Hematopoietic multipotent progenitor cell (in vitro differentiated cells): ENCODE data around the gene PROM2. TPM values are rescaled to one million over a fixed set of nuclear protein-coding genes. Genes with fewer than 3 reads are reported as not detected.
A peak's percentile ranks its signal among the peaks of the same experiment; 100 is the strongest.
"Not testable (repeated sequence)": the region's sequence is repeated elsewhere in the genome, so short reads cannot be mapped to it uniquely, and the experiment has no call there.

ENCODE experiments used
- DNase-seq, 3 donors: peaks; one replicate each; pipeline ENCODE4 v3.0.0-alpha.2; 2011 to 2015; ENCODE audit warnings: low read depth in 2 of 3, low spot score in 2 of 3
- total RNA-seq: library from RNA; depleted of rRNA; stranded (reverse); fragments of >200 nt; gene quantifications from one replicate; pipeline ENCODE4 v1.2.3, GENCODE V29; 2012

PROM2 gene
- total RNA-seq, 1 donor = 0.54 TPM

DNA sequence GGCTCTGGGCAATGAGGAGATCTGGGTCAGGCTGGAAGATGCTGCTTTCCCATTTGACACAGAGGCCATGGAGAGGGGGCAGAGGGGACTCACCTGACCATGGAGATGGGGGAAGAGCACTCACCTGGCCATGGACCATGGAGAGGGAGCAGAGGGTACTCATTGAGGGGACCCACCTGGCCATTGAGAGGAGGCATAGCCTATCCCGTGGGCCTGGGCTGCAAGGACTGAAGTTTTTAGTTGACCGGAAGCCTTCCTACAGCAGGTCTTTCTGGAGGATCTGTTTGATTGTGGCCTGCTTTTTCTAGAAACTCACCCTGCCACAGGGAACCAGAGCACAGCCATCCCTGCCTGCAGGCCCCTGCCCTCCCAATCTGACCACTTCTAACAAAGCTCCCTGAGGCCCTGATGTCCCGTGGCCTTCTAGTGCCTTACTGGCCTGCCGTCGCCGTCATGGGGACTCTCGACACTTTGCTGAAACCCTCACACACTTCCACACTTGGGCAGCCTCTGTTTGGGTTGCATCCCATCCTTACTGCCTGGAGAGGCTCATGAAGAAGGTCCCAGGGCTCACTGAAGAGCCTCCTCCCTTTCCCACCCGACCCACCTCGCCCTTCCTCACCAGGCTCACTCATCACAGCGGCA lies 5.1 kb upstream of the PROM2 start:
- no peak for DNase-seq

DNA sequence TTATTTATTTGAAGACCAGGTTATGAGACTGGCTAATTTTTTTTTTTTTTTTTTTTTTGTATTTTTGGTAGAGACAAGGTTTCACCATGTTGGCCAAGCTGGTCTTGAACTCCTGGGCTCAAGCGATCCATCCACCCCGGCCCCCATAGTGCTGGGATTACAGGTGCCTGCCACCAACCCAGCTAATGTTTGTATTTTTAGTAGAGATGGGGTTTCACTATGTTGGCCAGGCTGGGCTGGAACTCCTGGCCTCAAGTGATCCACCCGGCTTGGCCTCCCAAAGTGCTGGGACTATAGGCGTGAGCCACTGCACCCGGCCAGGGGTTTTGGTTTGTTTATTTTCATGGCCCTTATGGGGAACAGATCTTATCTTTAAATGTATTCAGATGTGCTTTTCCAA lies 4.5 kb upstream of the PROM2 start:
- not testable (repeated sequence) for DNase-seq

DNA sequence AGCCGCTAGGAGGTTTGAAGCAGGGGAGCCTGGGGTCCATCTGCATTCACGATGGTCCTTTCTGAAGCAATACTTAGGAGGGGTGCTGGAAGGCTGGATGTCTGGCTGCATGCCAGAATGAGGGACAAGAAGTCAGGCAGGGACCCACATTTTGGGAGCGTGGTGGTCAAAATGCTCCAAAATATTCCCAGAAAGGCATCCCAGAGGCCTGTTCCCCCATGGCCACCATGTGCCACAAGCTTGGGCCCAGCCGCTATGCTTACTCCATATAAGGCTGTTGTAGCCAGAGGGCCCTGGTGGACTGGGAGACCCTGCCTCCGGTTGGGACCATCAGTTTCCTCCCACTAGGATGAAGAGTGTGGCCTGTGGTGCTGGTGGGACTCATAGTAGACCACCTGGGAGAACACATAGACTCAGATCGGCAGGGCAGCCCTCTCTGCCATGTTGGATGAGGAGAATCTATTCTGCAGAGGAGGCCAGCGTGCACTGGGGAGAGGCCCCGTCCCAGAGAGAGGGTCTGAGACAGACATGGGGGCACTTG lies 3.6 kb upstream of the PROM2 start:
- no peak for DNase-seq

DNA sequence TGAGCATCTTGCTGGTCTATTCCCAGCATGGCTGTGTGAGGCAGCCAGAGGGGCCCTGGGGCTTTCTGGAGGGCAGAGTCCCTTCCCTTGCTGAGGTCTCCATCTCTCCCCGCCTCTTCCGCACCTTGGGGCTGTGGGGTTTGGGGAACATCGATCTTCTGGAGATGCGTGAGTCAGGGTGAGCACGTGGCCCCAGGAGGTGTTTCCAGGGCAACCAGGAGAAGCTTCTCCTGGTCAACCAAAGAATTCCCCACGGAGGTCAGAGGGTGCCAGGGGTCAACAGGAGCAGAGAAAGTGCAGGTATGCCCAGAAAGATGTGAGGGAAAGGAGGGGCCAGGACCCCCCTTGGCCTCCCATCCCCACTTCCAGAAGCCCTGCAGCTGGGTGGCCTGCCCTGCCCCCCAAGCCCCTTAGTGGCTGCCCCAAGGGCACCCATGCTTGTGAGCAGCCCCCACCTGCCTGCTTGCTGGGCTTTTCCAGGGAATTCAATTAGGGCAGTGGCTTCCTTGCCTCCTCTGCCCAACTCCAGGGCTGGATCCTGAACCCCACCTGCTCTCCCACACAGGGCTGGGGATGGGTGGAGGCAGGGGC lies 2.8 kb upstream of the PROM2 start:
- no peak for DNase-seq

DNA sequence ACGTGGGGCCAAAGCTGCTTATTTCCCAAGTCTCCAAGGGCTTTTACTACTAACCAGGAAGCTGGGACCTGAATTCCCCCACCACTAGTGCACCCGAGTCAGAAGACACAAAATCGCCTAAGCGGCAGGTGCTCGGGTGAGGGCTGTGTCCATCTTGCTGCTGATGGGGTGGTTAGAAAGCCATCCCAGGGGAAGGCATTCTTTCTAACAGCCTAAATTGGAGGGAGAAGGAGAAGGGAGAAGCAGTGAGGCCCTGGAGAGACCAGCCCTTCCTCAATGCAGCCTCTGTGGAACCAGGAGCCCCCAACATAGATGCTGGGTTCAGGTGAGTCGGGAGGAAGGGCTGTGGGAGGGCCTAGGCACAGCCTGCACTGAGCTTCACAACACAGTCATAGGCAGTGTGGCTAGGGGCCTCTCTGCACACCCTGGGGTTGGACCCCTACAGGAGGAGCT lies 1.9 kb upstream of the PROM2 start:
- no peak for DNase-seq

DNA sequence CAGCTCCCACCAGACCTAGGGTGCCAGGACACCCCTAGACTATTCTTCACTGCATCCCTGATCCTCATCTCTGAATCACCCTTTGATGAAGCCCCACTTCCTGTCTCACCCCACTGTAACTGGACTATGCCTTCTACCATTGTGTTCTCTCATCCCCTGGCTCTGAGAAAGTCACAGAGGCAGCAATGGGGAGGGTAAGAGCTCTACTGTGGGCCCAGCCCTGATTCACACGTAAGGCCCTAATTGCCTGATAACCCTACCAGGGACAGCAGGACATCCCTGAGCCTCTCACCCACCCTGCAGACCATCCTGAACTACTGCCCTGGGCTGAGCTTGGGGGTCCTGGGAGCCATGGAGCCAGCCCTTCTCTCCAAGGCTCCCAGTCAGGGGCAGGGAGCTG lies 1.5 kb upstream of the PROM2 start:
- no peak for DNase-seq

DNA sequence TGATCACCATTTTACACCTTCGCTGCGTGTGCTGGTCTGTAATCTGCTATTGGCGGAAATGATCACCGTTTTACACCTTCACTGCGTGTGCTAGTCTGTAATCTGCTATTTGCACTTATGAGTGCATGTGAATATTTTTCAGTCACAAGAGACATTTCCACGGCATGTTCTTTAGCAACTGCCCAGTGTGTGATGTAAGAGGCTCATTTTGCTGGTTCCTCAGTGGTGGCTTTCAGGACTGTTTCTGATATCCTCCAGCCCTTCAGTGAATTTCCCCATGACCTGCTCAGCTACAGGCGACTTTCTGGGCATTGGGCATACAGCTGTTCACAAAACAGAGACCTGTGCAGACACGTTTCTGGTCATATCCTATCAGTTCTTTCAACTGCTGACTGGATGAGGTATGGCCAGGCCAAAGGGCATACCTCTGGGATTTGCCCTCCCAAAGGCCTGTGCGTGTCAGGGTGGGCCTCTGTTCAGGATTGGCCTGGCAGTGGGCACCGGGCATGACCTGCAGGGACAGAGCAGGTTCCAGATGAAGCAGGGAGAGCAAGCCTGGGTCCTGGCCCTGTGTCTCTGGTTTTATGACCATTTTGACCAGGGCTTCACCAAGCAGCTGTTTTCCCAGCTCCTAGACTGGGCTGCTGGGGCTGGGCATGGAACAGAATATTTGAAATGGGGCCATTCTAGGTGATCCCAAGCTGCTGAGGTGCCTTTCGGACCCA lies 521 bp upstream of the PROM2 start:
- no peak for DNase-seq

DNA sequence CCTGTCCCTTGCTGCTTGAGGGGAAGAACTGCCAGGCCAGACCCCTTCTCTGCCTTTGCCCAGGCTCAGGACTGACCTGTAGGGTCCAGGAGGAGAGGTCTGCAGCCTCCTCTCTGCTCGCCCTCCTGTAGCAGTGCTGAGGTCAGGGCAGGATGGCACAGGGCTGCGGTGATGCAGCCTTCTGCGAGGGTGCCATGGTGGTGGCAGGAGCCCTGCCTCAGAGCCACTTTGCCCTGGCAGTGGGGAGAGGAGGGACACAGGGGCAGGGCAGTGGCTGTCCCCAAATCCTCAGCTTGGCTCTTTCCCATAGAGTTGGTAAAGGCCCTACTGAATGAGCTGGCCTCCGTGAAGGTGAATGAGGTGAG lies 884 bp downstream of the PROM2 start:
- no peak for DNase-seq

DNA sequence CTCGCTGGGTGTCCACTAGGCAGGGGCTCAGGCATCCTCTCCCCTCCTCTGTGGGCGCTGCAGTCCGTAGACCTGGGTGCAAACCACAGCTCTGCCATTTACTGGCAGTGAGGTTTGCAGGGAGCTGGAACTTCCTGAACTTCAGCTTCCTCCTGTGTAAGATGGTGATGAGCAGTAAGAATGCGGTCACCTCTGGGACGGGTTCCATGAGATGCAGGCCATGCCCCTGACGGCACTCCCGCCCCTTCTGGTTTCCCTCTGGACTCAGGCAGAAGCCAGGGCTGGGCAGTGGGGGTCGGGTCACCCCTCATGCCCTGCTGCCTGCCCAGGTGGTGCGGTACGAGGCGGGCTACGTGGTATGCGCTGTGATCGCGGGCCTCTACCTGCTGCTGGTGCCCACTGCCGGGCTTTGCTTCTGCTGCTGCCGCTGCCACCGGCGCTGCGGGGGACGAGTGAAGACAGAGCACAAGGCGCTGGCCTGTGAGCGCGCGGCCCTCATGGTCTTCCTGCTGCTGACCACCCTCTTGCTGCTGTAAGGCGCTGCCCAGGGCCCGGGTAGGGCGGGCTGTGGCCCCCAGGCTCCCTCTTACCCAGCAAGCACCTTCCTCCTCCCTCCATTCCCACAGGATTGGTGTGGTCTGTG lies 1.5 kb downstream of the PROM2 start:
- DNase-seq = peak in 1 of 3 donors; percentile 4

DNA sequence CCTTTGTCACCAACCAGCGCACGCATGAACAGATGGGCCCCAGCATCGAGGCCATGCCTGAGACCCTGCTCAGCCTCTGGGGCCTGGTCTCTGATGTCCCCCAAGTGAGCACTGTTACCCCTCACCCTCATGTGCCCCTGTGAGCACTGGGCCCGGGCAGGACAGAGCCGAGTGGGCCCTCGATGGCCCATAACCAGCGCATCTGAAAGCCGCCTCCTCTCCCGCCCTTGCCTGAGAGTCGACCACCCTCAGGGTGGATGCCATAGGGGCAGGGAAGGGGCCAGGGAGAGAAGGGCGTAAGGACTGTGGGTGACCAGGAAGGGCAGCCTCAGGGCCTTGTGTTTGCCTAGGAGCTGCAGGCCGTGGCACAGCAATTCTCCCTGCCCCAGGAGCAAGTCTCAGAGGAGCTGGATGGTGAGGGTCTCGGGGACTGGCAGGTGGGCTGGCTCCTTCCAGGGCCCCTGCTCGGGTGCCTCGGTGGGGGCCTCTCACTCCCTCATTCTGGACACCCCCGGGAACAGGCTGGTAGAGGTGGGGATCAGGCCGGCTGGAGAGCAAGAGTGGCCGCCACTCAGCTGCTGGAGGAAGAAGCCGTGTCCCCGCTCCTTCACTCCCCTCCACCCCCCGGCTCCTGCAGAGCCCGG lies 2.1 kb downstream of the PROM2 start:
- DNase-seq = no peak

DNA sequence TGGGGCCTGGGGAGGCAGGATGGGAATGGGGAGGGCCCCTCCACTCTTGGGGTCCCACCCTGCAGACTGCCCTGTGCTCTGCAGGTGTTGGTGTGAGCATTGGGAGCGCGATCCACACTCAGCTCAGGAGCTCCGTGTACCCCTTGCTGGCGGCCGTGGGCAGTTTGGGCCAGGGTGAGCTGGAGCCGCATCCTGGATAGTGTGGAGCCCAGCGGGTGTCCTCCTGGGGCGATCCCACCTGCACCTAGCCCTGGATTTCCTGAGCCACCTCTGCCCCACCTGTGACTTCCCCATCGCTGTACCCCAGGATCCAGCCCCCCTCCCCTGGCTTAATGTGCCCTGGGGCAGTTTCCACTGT lies 2.6 kb downstream of the PROM2 start:
- no peak for DNase-seq

DNA sequence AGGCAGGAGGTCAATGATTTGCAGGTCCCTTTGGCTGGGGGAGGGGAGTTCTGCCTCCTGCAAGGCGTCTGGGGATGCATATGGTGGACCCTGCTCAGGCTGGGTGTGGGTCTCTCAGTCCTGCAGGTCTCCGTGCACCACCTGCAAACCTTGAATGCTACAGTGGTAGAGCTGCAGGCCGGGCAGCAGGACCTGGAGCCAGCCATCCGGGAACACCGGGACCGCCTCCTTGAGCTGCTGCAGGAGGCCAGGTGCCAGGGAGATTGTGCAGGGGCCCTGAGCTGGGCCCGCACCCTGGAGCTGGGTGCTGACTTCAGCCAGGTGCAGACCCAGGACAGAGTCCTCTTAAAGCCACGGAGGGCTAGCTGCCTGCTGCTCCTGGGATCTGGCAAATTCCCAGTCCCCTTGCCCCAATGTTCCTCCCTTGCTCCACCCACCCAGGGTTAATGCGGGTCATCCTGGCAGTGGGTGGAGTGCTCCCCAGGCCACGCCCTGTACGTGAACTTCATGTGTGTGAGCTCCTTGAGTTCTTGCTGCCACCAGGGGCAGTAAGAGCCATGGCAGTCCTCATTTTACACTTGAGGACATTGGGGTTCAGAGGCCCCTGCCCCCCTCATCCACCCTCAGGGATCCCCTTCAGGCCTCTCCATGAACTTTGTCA lies 3.1 kb downstream of the PROM2 start:
- DNase-seq = no peak

DNA sequence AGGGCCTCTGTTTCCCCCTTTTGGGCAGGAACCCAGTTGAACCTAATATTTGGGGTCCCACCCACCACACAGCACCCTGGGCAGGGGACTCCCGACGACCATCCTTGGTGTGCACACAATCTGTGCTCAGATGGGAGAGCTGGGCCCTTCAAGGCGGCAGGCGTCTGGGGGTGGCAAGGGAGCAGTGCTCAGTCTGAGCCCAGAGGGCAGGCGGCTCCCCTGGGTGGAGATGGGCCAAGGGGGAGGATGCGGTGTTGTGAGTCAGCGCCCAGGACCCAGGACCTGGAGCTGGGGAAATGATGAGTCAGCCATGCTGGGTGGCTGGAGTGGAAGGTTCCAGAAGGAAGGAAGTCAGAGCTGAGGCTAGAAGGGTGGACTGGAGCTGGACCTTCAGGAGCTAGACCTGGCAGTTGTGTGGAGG lies 3.8 kb downstream of the PROM2 start:
- DNase-seq = no peak

DNA sequence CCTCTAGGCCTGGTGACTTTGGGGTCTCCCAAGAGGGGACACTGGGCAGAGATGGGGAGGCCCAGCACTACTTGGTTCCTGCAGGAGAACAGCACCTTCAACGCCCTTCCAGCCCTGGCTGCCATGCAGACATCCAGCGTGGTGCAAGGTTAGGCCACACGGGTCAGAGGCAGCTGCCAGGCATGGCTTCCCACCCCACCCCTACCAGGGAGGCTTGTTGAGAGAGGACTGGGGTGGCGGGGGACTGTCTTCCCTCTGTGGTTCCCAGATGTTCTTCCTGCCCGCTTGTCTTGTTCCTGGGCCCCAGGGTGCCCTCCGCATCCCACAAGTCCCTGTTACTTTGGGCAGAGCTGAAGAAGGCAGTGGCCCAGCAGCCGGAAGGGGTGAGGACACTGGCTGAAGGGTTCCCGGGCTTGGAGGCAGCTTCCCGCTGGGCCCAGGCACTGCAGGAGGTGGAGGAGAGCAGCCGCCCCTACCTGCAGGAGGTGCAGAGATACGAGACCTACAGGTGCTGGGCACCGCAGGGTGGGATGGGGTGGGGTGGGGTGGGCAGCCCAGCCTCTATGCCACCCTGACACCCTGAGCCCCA lies 4.5 kb downstream of the PROM2 start:
- DNase-seq = no peak

DNA sequence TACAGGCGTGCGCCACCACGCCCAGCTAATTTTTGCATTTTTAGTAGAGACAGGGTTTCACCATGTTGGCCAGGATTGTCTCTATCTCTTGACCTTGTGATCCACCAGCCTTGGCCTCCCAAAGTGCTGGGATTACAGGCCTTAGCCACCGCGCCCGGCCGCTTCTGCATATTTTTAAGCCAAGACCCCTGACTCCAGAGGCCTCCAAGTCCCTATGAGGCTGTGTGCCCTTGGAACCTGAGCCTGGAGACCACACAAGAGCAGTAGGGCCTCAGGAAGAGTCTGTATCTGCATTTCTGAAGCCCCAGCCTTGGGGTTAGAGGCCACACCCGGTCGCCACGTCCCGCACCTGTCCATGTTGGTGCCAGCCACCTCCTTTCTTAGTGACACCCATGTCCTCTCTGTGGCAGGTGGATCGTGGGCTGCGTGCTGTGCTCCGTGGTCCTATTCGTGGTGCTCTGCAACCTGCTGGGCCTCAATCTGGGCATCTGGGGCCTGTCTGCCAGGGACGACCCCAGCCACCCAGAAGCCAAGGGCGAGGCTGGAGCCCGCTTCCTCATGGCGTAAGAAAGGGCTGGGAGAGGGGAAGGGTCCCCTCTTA lies 5.3 kb downstream of the PROM2 start:
- no peak for DNase-seq

DNA sequence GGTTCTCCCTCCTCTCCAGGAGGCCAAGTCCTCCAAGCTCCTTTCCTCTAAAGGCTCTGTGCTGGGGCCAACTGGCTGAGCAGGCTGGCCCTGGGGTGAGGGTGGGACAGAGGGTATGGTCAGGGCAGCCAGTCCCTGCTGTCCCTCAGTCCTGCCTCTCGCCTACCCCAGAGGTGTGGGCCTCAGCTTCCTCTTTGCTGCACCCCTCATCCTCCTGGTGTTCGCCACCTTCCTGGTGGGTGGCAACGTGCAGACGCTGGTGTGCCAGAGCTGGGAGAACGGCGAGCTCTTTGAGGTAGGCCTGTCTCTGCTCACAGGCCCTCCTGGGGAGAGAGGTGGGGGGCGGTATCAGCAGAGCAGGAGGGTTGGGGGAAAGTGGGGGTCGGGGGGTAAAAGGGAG lies 6.8 kb downstream of the PROM2 start:
- DNase-seq = no peak

DNA sequence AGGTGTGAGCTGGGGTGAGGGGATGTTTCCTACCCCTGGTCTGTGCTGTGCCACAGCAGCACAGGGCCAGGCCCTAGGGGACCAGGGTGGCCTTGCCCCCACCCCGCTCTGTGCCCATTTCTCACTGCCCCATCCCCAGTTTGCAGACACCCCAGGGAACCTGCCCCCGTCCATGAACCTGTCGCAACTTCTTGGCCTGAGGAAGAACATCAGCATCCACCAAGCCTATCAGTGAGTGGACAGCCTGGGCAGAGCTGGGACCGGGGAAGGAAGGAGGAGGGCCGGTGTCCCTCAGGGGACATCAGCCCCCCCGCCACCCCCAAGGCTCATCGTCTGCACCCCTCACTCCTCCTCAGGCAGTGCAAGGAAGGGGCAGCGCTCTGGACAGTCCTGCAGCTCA lies 7.5 kb downstream of the PROM2 start:
- DNase-seq = no peak

DNA sequence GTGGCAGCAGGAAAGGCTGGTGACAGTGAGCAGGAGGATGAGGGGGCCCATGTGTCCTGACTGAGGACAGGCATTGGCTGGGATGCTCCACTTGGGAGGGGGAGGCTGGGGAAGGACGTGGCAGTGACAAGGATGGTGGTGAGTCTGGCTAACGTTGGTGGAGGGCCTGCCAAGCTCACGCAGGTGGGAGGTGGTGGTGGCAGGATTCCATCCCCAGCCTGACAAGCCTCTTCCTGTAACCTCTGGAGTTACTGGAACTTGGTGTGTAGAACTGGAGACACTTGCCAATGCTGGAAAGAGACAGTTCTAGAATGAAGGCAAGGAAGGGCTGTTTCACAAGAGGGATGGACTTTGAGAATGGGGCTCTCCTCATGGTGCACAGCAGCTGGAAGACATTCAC lies 8.2 kb downstream of the PROM2 start:
- DNase-seq = no peak

DNA sequence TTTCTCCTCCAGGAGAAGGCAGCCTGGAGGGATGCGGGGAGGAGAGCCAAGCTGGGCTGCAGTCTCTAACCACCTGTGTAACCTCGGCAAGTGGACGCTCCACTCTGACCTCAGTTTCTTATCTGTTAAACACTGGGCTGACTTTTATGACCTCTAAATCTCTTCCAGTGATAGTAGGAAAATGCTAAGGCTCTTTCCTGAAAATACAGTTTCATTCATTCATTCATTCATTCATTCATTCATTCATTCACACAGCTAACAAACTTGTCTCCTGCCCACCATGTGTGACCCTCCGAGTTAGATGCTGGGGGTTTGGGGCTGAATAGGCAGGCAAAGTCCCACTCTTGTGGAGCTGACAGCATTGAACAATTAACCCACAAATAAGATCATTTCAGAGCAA lies 9.3 kb downstream of the PROM2 start:
- DNase-seq = no peak
